GM21619 (cell line): ENCODE data around the gene RYR2.

ENCODE experiments used
- ATAC-seq: cut with Tn5 transposase; IDR thresholded peaks from one replicate; pipeline ENCODE4 v1.9.1; 2021; ENCODE audit not compliant: unreplicated experiment

The RYR2 gene

DNA sequence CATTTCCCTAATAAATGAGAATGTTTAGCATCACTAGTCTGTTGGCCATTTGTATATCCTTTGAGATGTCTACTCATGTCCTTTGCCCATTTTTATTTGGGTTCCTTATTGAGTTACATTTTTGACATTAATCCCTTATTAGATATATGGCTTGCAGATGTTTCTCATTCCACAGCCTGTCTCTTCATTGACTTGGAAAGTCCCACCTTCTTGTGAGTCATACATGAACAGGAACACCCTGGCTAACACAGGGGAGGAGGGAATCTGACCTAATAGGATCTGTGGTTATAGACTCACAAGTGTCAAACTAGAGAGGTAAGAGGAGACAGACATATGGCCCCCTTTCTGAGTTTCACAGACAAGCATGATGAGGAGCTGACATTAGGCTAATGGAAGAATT lies 837.2 kb downstream of the RYR2 start:
- ATAC-seq, result no peak
